Sigmoid colon (tissue), 7 donors: Measurements from ENCODE around the gene MACROH2A1. TPM values are rescaled to one million over a fixed set of nuclear protein-coding genes. Genes with fewer than 3 reads are reported as not detected.

Experiments
- DNase-seq: peaks from one replicate; pipeline ENCODE4 v3.0.0-alpha.2; 2019
- H3K27ac ChIP-seq, 4 donors: fragments of 200-600 bp; sonication (generic); one replicate each; pipeline ENCODE4 v1.5.1; 2016 to 2019; ENCODE audit warnings: mild to moderate bottlenecking in 1 of 4
- H3K27me3 ChIP-seq, 3 donors: fragments of 200-600 bp; sonication (generic); one replicate each; pipeline ENCODE4 v1.5.1; 2019; ENCODE audit warnings: mild to moderate bottlenecking in 1 of 3
- H3K36me3 ChIP-seq, 4 donors: fragments of 200-600 bp; sonication (generic); one replicate each; pipeline ENCODE4 v1.5.1; 2016 to 2019
- H3K4me1 ChIP-seq, 4 donors: fragments of 200-600 bp; sonication (generic); one replicate each; pipeline ENCODE4 v1.5.1; 2017 to 2019
- H3K4me3 ChIP-seq, 4 donors: fragments of 200-600 bp; sonication (generic); one replicate each; pipeline ENCODE4 v1.5.1; 2017 to 2019; ENCODE audit warnings: mild to moderate bottlenecking in 2 of 4, moderate library complexity in 1 of 4
- H3K9me3 ChIP-seq, 4 donors: fragments of 200-600 bp in 3 of 4; sonication (generic) in 3 of 4; one replicate each; pipeline versions ENCODE4 v1.5.1 to v1.6.1; 2013 to 2019
- EP300 ChIP-seq, 4 donors: sonication (generic); formaldehyde crosslinking; IDR thresholded peaks; one replicate each; pipeline ENCODE4 v1.6.1; 2017; ENCODE audit warnings: antibody characterized with exemption in 4 of 4
- POLR2A ChIP-seq, 2 donors: fragments of 450-650 bp; IDR thresholded peaks; one replicate each; pipeline ENCODE4 v1.6.1; 2016; ENCODE audit warnings: antibody characterized with exemption in 2 of 2, mild to moderate bottlenecking in 2 of 2, moderate library complexity in 2 of 2
- POLR2AphosphoS5 ChIP-seq, 4 donors: sonication (generic); formaldehyde crosslinking; IDR thresholded peaks; one replicate each; pipeline ENCODE4 v1.6.1; 2017; ENCODE audit warnings: antibody characterized with exemption in 4 of 4
- WGBS, 2 donors: extraction: QIAGEN DNeasy Blood & Tissue Kit; methylation state at CpG; one replicate each; pipeline ENCODE4 v1.1.7; 2013; 5-methylcytosine and 5-hydroxymethylcytosine counted together
- intact Hi-C: fragments of 100-400 bp; cut with DNase I; formaldehyde crosslinking; loops from one replicate; pipeline ENCODE4 v1.15.1; 2023
- polyA plus RNA-seq, 3 donors: library from polyadenylated mRNA; stranded (reverse); fragments of 200-250 nt; gene quantifications; one replicate each; pipeline ENCODE4 v1.2.3, GENCODE V29; 2013
- total RNA-seq, 4 donors: library from RNA; depleted of rRNA; stranded (reverse); fragments of >200 nt; gene quantifications; one replicate each; pipeline ENCODE4 v1.1.0, GENCODE V29; 2016
- TF ChIP-seq, protein P1 (sequence below), 4 experiments: fragments of 450-650 bp in 3 of 4; fragments of 200-600 bp in 1 of 4; IDR thresholded peaks; one replicate each; pipeline ENCODE4 v1.5.1; 2016 to 2019; ENCODE audit warnings: antibody characterized with exemption in 4 of 4, mild to moderate bottlenecking in 3 of 4, moderate library complexity in 2 of 4
- donor health status: healthy with polysubstance abuse.
- donor health status: Bipolar disorder and iron deficiency.
- donor health status: healthy.

MACROH2A1 gene
- total and polyA plus RNA-seq, 7 donors: 123 to 202 (median 175) TPM

DNA sequence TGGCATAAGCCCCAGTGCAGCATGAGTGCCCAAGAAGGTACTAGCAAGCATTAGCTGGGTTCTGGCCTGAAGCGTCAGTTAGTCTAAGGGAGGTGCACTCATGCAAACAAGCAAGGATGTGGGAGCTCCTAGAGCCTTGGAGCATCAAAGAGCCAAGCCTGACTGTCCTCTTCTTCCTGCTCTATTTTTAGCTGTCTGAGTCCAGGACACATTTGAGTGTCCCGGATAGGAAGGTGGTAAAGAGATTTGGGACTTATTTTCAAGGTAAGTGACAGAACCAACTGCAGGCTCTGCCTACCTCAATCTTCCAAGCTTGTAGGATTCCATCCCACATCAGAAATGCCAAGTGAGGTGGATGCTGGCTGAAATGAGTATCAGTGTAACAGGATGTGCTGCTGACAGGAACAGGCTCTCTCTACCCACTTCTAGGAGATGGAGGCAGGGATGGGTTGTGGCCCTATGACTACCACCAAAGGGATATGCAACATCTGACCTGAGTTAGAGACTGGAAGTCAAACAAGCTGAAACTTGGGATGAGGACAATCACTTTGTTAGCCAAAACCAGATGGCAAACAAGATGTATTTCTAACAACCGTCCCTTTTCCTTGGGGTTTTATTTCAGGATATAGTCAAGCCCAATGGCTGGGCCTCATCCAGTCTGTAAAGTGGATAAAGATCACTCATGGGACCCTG is 15.1 kb downstream of the MACROH2A1 start:
- peaks cover 0 to 89% (median 22%) of the 10 kb centered on the region in 4 donors for H3K36me3 ChIP-seq

DNA sequence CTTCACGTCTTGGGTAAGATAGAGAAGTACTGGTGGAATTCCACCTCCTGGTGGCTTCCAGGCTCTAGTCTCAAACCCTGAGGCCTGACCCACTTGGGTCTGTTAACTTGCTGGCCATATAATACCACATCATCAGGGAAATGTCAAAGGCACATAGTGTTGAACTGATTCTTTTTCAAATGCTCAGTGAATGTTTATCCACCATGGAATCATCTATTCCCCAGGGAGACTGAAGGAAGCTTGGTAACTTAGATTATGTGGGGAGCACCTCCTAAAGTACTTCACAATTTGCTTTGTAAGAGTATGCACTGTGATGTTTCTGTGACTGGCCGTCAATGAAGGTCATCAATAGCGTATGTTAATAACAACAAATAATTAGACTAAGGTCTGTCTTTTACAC is 16.1 kb downstream of the MACROH2A1 start:
- Histone ChIP-seq H3K27ac (no peak overlapping the region), H3K9me3 (no peaks in the 10 kb centered on the region), H3K36me3 (peaks cover 0 to 82% (median 21%) of the 10 kb centered on the region in 4 donors), H3K4me1 (peaks cover 0 to 49% (median 37%) of the 10 kb centered on the region in 4 donors), H3K4me3 (no peak overlapping the region), H3K27me3 (no peaks in the 10 kb centered on the region)
- 91 to 93% methylated on average over 3 of the region's 3 CpGs for WGBS, 2 donors
- DNase-seq: no peak
- TF ChIP-seq EP300 (IDR thresholded peaks at IDR 0.05): no peak
- TF ChIP-seq POLR2AphosphoS5 (IDR thresholded peaks at IDR 0.05): no peak
- TF ChIP-seq, protein P1, sequence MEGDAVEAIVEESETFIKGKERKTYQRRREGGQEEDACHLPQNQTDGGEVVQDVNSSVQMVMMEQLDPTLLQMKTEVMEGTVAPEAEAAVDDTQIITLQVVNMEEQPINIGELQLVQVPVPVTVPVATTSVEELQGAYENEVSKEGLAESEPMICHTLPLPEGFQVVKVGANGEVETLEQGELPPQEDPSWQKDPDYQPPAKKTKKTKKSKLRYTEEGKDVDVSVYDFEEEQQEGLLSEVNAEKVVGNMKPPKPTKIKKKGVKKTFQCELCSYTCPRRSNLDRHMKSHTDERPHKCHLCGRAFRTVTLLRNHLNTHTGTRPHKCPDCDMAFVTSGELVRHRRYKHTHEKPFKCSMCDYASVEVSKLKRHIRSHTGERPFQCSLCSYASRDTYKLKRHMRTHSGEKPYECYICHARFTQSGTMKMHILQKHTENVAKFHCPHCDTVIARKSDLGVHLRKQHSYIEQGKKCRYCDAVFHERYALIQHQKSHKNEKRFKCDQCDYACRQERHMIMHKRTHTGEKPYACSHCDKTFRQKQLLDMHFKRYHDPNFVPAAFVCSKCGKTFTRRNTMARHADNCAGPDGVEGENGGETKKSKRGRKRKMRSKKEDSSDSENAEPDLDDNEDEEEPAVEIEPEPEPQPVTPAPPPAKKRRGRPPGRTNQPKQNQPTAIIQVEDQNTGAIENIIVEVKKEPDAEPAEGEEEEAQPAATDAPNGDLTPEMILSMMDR (IDR thresholded peaks at IDR 0.05): no peak
- intact Hi-C loops: no loop called here

More for the DNA sequence above, 15.1 kb downstream of the MACROH2A1 start:
- H3K27me3 ChIP-seq: no peaks in the 10 kb centered on the region
- DNase-seq: no peak
- 90 to 92% methylated on average over 3 of the region's 3 CpGs for WGBS, 2 donors
- no peak for TF ChIP-seq POLR2A (IDR thresholded peaks at IDR 0.05)
- TF ChIP-seq EP300 (IDR thresholded peaks at IDR 0.05): no peak
- TF ChIP-seq, protein P1 (IDR thresholded peaks at IDR 0.05): no peak
- no peak for TF ChIP-seq POLR2AphosphoS5 (IDR thresholded peaks at IDR 0.05)
- no peaks in the 10 kb centered on the region for H3K9me3 ChIP-seq
- intact Hi-C loops: no loop called here
- no peak overlapping the region for H3K27ac ChIP-seq
- H3K4me1 ChIP-seq: peaks cover 0 to 40% (median 29%) of the 10 kb centered on the region in 4 donors
- no peak overlapping the region for H3K4me3 ChIP-seq

DNA sequence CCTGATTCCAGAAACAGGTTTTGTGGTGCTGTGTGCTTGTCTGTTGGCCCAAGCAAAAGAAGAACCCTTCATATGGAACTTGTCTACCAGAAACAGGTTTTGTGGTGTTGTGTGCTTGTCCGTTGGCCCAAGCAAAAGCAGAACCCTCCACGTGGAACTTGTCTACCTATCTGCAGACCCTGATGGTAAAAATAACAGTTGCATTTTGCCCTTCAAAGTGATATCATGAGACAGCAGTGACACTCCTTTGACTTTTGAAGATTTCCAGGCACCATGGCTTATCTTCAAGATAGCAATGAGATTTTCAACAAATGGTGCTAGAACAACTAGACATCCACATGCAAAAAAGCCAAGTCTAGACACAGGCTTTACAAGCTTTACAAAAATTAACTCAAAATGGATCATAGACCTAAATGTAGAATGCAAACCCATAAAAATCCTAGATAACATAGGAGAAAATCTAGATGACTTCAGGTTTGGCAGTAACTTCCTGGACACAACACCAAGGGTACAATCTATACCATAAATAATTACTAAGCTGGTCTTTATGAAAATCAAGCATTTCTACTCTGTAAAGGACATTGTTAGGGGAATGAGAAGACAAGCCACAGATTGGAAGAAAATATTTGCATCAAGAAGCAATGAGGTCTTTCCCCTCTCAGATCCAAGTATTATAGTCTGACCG is 16.8 kb downstream of the MACROH2A1 start:
- H3K27me3 ChIP-seq: no peaks in the 10 kb centered on the region
- H3K4me3 ChIP-seq: no peak overlapping the region
- no peak overlapping the region for H3K27ac ChIP-seq
- TF ChIP-seq EP300 (IDR thresholded peaks at IDR 0.05) (no peak), POLR2A (IDR thresholded peaks at IDR 0.05) (no peak), POLR2AphosphoS5 (IDR thresholded peaks at IDR 0.05) (no peak)
- TF ChIP-seq, protein P1 (IDR thresholded peaks at IDR 0.05): no peak
- H3K9me3 ChIP-seq: no peaks in the 10 kb centered on the region
- H3K4me1 ChIP-seq: peaks cover 0 to 52% (median 41%) of the 10 kb centered on the region in 4 donors
- intact Hi-C loops: no loop called here
- 73 to 87% methylated on average over 3 of the region's 3 CpGs for WGBS, 2 donors
- H3K36me3 ChIP-seq: peaks cover 0 to 78% (median 19%) of the 10 kb centered on the region in 4 donors
- DNase-seq: no peak

- DNase-seq: no peak
- H3K36me3 ChIP-seq: peaks cover 0 to 50% (median 8%) of the 10 kb centered on the region in 4 donors
- H3K4me3 ChIP-seq: no peak overlapping the region
- peak overlapping the region; percentile 24 to 63 (median 48) for H3K27ac ChIP-seq
- intact Hi-C loops: no loop called here
- no peaks in the 10 kb centered on the region for H3K9me3 ChIP-seq
- peaks cover 0 to 65% (median 58%) of the 10 kb centered on the region in 4 donors for H3K4me1 ChIP-seq
- 79 to 80% methylated on average over 7 of the region's 7 CpGs for WGBS, 2 donors
- TF ChIP-seq EP300 (IDR thresholded peaks at IDR 0.05) (no peak), POLR2AphosphoS5 (IDR thresholded peaks at IDR 0.05) (peak in 3 of 4 donors; percentile 10 to 40 (median 26)), POLR2A (IDR thresholded peaks at IDR 0.05) (no peak)
- TF ChIP-seq, protein P1 (IDR thresholded peaks at IDR 0.05): no peak
- H3K27me3 ChIP-seq: no peaks in the 10 kb centered on the region
Measured at GRCh38 chr5:135379046-135379654, 19.9 kb downstream of the MACROH2A1 start.
